Measurements from ENCODE around the gene TMEFF2.

DNA sequence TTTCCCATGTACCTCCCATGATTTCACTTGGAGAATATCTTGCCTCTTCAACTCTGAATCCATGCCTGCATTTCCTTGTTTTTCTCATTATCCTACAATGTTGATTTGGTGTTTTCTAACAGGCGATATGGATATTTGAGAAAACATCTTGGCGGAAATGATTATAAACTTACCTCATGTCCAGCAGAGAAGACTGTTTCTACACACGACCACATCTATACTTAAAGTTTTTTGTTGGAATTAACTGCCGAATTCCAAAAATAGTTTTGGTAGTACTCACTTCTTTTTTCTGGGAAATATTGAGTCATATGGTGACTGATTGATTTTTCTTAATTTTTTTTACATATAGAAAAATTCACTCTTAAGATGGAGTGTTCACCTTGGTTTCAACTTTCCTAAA, 41.4 kb upstream of the TMEFF2 start:
- TF ChIP-seq, protein P1, sequence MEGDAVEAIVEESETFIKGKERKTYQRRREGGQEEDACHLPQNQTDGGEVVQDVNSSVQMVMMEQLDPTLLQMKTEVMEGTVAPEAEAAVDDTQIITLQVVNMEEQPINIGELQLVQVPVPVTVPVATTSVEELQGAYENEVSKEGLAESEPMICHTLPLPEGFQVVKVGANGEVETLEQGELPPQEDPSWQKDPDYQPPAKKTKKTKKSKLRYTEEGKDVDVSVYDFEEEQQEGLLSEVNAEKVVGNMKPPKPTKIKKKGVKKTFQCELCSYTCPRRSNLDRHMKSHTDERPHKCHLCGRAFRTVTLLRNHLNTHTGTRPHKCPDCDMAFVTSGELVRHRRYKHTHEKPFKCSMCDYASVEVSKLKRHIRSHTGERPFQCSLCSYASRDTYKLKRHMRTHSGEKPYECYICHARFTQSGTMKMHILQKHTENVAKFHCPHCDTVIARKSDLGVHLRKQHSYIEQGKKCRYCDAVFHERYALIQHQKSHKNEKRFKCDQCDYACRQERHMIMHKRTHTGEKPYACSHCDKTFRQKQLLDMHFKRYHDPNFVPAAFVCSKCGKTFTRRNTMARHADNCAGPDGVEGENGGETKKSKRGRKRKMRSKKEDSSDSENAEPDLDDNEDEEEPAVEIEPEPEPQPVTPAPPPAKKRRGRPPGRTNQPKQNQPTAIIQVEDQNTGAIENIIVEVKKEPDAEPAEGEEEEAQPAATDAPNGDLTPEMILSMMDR (IDR thresholded peaks at IDR 0.05) = no peak
- no peak for TF ChIP-seq POLR2A (IDR thresholded peaks at IDR 0.05)
